Stomach (tissue), 9 donors: ENCODE data around the gene GHRL. TPM values are rescaled to one million over a fixed set of nuclear protein-coding genes. Genes with fewer than 3 reads are reported as not detected.

Source experiments
- DNase-seq, 2 donors: peaks; one replicate each; pipeline versions ENCODE4 v3.0.0 to v3.0.0-alpha.2; 2013 to 2019
- H3K27ac ChIP-seq, 5 donors: fragments of 200-600 bp in 4 of 5; sonication (generic) in 4 of 5; one replicate each; pipeline ENCODE4 v1.5.1; 2013 to 2019; ENCODE audit warnings: mild to moderate bottlenecking in 1 of 5, moderate library complexity in 1 of 5
- H3K27me3 ChIP-seq, 3 donors: fragments of 200-600 bp; sonication (generic); one replicate each; pipeline ENCODE4 v1.5.1; 2017 to 2019; ENCODE audit warnings: mixed run types in 1 of 3
- H3K36me3 ChIP-seq, 4 donors: fragments of 200-600 bp; sonication (generic); 1 replicate in 3 of 4; 2 replicates in 1 of 4; pipeline ENCODE4 v1.5.1; 2016 to 2019
- H3K4me1 ChIP-seq, 4 donors: fragments of 200-600 bp; sonication (generic); one replicate each; pipeline ENCODE4 v1.5.1; 2016 to 2019
- H3K4me3 ChIP-seq, 4 donors: fragments of 200-600 bp; sonication (generic) in 3 of 4; one replicate each; pipeline ENCODE4 v1.5.1; 2016 to 2019; ENCODE audit warnings: mild to moderate bottlenecking in 1 of 4
- H3K9me3 ChIP-seq, 4 donors: fragments of 200-600 bp; sonication (generic); one replicate each; pipeline ENCODE4 v1.5.1; 2016 to 2019
- EP300 ChIP-seq: sonication (generic); formaldehyde crosslinking; IDR thresholded peaks from one replicate; pipeline ENCODE4 v1.6.1; 2017; ENCODE audit warnings: antibody characterized with exemption
- POLR2A ChIP-seq, 4 donors: fragments of 450-650 bp; IDR thresholded peaks; one replicate each; pipeline ENCODE4 v1.6.1; 2016; ENCODE audit warnings: antibody characterized with exemption in 4 of 4, control low read depth in 2 of 4, mild to moderate bottlenecking in 1 of 4, moderate library complexity in 1 of 4
- POLR2AphosphoS5 ChIP-seq, 3 donors: sonication (generic); formaldehyde crosslinking; IDR thresholded peaks; one replicate each; pipeline ENCODE4 v1.6.1; 2016; ENCODE audit warnings: antibody characterized with exemption in 3 of 3
- WGBS, 5 donors: extraction: QIAGEN DNeasy Blood & Tissue Kit in 3 of 5; methylation state at CpG; one replicate each; pipeline versions ENCODE4 v1.1.5 to v1.1.7; 2013 to 2018; 5-methylcytosine and 5-hydroxymethylcytosine counted together
- intact Hi-C: fragments of 100-400 bp; cut with DNase I; formaldehyde crosslinking; loops from one replicate; pipeline ENCODE4 v1.15.1; 2023; ENCODE audit warnings: low total_unique reads
- polyA plus RNA-seq, 3 donors: library from polyadenylated mRNA; stranded (reverse); fragments of 200-250 nt; gene quantifications; one replicate each; pipeline ENCODE4 v1.2.3, GENCODE V29; 2013
- total RNA-seq, 5 donors: library from RNA; depleted of rRNA; stranded (reverse); fragments of >200 nt; gene quantifications; one replicate each; pipeline versions ENCODE4 v1.1.0 to v1.2.3, GENCODE V29; 2014 to 2016
- TF ChIP-seq, protein P1 (sequence below), 7 experiments: fragments of 450-650 bp in 4 of 7; fragments of 200-600 bp in 3 of 7; sonication (generic) in 3 of 7; IDR thresholded peaks; one replicate each; pipeline ENCODE4 v1.5.1; 2016 to 2019; ENCODE audit warnings: antibody characterized with exemption in 7 of 7, control low read depth in 2 of 7, mild to moderate bottlenecking in 1 of 7
- donor health status: healthy with polysubstance abuse.
- donor health status: Bipolar disorder and iron deficiency.
- donor health status: healthy.

GHRL gene
- total and polyA plus RNA-seq, 8 donors, result 1.7 to 804 (median 253) TPM

- Histone ChIP-seq H3K27ac (no peak overlapping the region), H3K27me3 (no peaks in the 10 kb centered on the region), H3K36me3 (peaks cover 17 to 86% (median 79%) of the 10 kb centered on the region in 4 donors), H3K4me1 (peaks cover 4 to 50% (median 19%) of the 10 kb centered on the region in 4 donors), H3K9me3 (no peaks in the 10 kb centered on the region), H3K4me3 (no peak overlapping the region)
- no peak for DNase-seq
- intact Hi-C loops, result no loop called here
- 87 to 98% (median 97%) methylated on average over 7 of the region's 7 CpGs for WGBS, 5 donors
- TF ChIP-seq, protein P1, sequence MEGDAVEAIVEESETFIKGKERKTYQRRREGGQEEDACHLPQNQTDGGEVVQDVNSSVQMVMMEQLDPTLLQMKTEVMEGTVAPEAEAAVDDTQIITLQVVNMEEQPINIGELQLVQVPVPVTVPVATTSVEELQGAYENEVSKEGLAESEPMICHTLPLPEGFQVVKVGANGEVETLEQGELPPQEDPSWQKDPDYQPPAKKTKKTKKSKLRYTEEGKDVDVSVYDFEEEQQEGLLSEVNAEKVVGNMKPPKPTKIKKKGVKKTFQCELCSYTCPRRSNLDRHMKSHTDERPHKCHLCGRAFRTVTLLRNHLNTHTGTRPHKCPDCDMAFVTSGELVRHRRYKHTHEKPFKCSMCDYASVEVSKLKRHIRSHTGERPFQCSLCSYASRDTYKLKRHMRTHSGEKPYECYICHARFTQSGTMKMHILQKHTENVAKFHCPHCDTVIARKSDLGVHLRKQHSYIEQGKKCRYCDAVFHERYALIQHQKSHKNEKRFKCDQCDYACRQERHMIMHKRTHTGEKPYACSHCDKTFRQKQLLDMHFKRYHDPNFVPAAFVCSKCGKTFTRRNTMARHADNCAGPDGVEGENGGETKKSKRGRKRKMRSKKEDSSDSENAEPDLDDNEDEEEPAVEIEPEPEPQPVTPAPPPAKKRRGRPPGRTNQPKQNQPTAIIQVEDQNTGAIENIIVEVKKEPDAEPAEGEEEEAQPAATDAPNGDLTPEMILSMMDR (IDR thresholded peaks at IDR 0.05), result no peak
- TF ChIP-seq POLR2A (IDR thresholded peaks at IDR 0.05) (no peak), EP300 (no peak), POLR2AphosphoS5 (IDR thresholded peaks at IDR 0.05) (no peak)
Measured at GRCh38 chr3:10259036-10259435, 33.7 kb downstream of the GHRL start.

GRCh38 chr3:10255835-10256234 is 36.9 kb downstream of the GHRL start:
- peaks cover 17 to 62% (median 35%) of the 10 kb centered on the region in 4 donors for H3K4me1 ChIP-seq
- TF ChIP-seq EP300 (no peak), POLR2A (IDR thresholded peaks at IDR 0.05) (no peak), POLR2AphosphoS5 (IDR thresholded peaks at IDR 0.05) (no peak)
- TF ChIP-seq, protein P1 (IDR thresholded peaks at IDR 0.05), result no peak
- H3K27ac ChIP-seq, result no peak overlapping the region
- no peaks in the 10 kb centered on the region for H3K9me3 ChIP-seq
- no peaks in the 10 kb centered on the region for H3K27me3 ChIP-seq
- H3K36me3 ChIP-seq, result peaks cover 20 to 88% (median 73%) of the 10 kb centered on the region in 4 donors
- no peak overlapping the region for H3K4me3 ChIP-seq
- DNase-seq, result no peak
- intact Hi-C loops, result no loop called here
- 81 to 97% (median 94%) methylated on average over 7 of the region's 7 CpGs for WGBS, 5 donors

DNA sequence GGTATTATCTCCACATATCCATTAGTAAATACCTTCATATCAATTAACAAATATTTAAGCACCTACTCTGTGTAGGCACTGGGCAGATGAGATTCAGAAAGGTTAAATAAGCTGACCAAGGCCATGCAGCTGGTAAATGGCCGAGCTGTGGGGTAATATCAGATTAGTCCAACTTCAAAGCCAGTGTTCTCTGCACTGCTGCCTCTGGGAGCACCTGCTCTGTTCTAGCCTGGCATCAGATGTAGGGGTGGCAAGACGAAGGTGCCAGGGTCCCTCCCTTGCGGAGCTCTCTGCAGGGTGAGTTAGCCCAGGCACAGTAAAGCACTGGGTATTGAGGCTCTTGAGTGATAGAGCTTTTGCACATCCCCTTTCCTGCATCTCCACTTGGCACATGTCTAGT is 39.0 kb downstream of the GHRL start:
- Histone ChIP-seq H3K27ac (no peak overlapping the region), H3K27me3 (no peaks in the 10 kb centered on the region), H3K9me3 (no peaks in the 10 kb centered on the region), H3K4me3 (no peak overlapping the region), H3K36me3 (peaks cover 10 to 67% (median 52%) of the 10 kb centered on the region in 4 donors), H3K4me1 (peaks cover 30 to 72% (median 53%) of the 10 kb centered on the region in 4 donors)
- TF ChIP-seq EP300 (no peak), POLR2AphosphoS5 (IDR thresholded peaks at IDR 0.05) (no peak), POLR2A (IDR thresholded peaks at IDR 0.05) (no peak)
- TF ChIP-seq, protein P1 (IDR thresholded peaks at IDR 0.05), result no peak
- WGBS, 5 donors, result 52 to 81% (median 64%) methylated on average over 3 of the region's 3 CpGs
- intact Hi-C loops, result no loop called here
- DNase-seq, result no peak

- intact Hi-C loops, result no loop called here
- WGBS, 5 donors, result 86 to 97% (median 92%) methylated on average over 3 of the region's 3 CpGs
- H3K4me1 ChIP-seq, result peaks cover 34 to 73% (median 54%) of the 10 kb centered on the region in 4 donors
- TF ChIP-seq POLR2AphosphoS5 (IDR thresholded peaks at IDR 0.05), result no peak
- TF ChIP-seq POLR2A (IDR thresholded peaks at IDR 0.05), result no peak
- TF ChIP-seq, protein P1 (IDR thresholded peaks at IDR 0.05), result no peak
- no peak for TF ChIP-seq EP300
- H3K36me3 ChIP-seq, result peaks cover 5 to 46% (median 37%) of the 10 kb centered on the region in 4 donors
- peaks cover 0 to 1% (median under 1%) of the 10 kb centered on the region in 4 donors for H3K9me3 ChIP-seq
- peak overlapping the region in 1 of 5 donors; percentile 94 for H3K27ac ChIP-seq
- peak overlapping the region in 1 of 4 donors; percentile 72 for H3K4me3 ChIP-seq
- H3K27me3 ChIP-seq, result no peaks in the 10 kb centered on the region
- no peak for DNase-seq
Measured at GRCh38 chr3:10251006-10251405, 41.7 kb downstream of the GHRL start.
